ENCODE data around the gene CLDN17.

DNA sequence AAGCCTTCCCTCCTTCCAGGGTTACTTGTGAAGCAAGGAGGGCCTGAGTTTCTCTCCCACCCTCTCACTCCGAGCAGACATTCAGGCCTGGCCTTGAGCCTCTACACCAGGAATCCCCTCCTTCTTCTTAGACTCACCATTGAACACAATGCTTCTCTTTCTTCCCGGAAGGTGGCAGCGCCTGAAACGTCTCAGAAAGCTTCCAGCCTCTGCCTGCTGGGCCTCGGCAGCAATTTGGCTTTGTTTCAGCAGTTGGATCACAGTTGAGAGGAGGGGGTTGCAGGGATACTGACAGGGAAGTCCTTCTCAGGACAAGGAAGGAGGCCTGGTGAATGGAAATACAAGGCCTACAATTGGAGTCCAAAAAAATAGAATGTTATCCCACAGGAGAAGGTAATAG is 43.0 kb upstream of the CLDN17 start:
- TF ChIP-seq, protein P1, sequence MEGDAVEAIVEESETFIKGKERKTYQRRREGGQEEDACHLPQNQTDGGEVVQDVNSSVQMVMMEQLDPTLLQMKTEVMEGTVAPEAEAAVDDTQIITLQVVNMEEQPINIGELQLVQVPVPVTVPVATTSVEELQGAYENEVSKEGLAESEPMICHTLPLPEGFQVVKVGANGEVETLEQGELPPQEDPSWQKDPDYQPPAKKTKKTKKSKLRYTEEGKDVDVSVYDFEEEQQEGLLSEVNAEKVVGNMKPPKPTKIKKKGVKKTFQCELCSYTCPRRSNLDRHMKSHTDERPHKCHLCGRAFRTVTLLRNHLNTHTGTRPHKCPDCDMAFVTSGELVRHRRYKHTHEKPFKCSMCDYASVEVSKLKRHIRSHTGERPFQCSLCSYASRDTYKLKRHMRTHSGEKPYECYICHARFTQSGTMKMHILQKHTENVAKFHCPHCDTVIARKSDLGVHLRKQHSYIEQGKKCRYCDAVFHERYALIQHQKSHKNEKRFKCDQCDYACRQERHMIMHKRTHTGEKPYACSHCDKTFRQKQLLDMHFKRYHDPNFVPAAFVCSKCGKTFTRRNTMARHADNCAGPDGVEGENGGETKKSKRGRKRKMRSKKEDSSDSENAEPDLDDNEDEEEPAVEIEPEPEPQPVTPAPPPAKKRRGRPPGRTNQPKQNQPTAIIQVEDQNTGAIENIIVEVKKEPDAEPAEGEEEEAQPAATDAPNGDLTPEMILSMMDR (optimal IDR thresholded peaks at IDR 0.05 in 1 of 3, IDR thresholded peaks at IDR 0.05 in 1 of 3, conservative IDR thresholded peaks at IDR 0.05 in 1 of 3; ENCODE audit: extremely low read depth in 1 of 3, insufficient read depth in 2 of 3, low read length in 3 of 3) = no peak
- TF ChIP-seq EZH2 (IDR thresholded peaks at IDR 0.05; ENCODE audit: low read length) = no peak

Data from keratinocyte (primary cell).